ENCODE results near the gene DSG2. TPM values are rescaled to one million over a fixed set of nuclear protein-coding genes. Genes with fewer than 3 reads are reported as not detected.

The DSG2 gene
- total RNA-seq, 2 donors from 2014 or later, result 112 to 144 TPM

DNA sequence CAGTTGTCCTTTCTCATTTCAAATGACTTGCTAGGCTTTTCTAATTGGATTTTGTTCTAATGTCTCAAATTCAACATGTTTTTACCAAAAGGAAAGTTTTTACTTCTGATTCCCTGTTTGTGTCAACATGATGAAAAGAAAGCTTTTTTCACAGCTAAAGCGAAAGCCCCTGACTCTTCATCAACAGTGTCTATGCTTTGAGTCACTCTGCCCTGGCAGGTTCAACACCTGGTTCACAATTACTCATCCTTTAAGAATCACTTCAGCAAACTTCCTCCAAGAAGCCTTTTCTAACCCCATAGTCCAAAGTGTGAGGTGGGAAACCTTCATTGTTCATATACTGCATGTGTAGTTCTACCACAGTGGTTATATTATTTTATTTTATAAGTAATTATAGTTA is 7.6 kb upstream of the DSG2 start:
- H3K27me3 Mint-ChIP-seq (ENCODE audit: insufficient read depth), result no peaks in the 10 kb centered on the region
- WGBS, 2 experiments (ENCODE audit: insufficient coverage in 1 of 2, insufficient read length in 1 of 2), result 85% methylated on average over 1 of the region's 1 CpG; no CpG with 5 or more reads in 1 of the 2 experiments
- Histone ChIP-seq H3K9me3 (ENCODE audit: control insufficient read depth, low read length) (no peaks in the 10 kb centered on the region), H3K4me1 (ENCODE audit: control insufficient read depth, insufficient read depth, low read length) (no peaks in the 10 kb centered on the region), H3K27me3 (ENCODE audit: control insufficient read depth, insufficient read depth, low read length, poor library complexity, severe bottlenecking) (no peaks in the 10 kb centered on the region), H3K27ac (ENCODE audit: low read depth, low read length) (no peak overlapping the region), H3K9ac (ENCODE audit: extremely low read depth, low read length, poor library complexity, severe bottlenecking) (no peak overlapping the region), H3K36me3 (ENCODE audit: control insufficient read depth, insufficient read depth, low read length) (no peaks in the 10 kb centered on the region), H3K4me3 (ENCODE audit: low read length) (no peak overlapping the region)
- no peaks in the 10 kb centered on the region for H3K36me3 Mint-ChIP-seq (ENCODE audit: low read depth)
- no peak for DNase-seq
- peaks cover 6% of the 10 kb centered on the region for H3K4me1 Mint-ChIP-seq
- H3K9me3 Mint-ChIP-seq, result no peaks in the 10 kb centered on the region
- TF ChIP-seq, protein P1, sequence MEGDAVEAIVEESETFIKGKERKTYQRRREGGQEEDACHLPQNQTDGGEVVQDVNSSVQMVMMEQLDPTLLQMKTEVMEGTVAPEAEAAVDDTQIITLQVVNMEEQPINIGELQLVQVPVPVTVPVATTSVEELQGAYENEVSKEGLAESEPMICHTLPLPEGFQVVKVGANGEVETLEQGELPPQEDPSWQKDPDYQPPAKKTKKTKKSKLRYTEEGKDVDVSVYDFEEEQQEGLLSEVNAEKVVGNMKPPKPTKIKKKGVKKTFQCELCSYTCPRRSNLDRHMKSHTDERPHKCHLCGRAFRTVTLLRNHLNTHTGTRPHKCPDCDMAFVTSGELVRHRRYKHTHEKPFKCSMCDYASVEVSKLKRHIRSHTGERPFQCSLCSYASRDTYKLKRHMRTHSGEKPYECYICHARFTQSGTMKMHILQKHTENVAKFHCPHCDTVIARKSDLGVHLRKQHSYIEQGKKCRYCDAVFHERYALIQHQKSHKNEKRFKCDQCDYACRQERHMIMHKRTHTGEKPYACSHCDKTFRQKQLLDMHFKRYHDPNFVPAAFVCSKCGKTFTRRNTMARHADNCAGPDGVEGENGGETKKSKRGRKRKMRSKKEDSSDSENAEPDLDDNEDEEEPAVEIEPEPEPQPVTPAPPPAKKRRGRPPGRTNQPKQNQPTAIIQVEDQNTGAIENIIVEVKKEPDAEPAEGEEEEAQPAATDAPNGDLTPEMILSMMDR (conservative IDR thresholded peaks at IDR 0.05), result no peak
- H3K27ac Mint-ChIP-seq, result no peak overlapping the region
- no peak overlapping the region for H3K4me3 Mint-ChIP-seq

DNA sequence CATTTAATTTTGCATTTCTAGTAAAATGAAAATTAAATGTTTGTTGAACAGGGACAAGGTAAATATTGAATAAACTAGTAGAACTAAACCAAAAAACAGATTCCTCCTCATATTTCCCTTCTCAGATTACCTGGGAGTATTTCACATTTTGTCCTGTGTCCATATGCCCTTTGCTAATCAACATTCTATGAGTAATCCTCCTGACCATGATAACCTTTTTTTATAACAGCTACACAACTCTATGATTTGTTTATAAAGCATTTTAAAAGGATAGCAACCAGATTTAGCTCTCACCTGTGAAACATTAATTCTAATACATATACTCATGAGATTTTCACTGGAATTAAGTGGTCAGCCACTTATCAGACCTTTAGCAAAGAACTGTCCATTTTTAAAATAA is 7.1 kb upstream of the DSG2 start:
- no peak overlapping the region for H3K27ac Mint-ChIP-seq

DNA sequence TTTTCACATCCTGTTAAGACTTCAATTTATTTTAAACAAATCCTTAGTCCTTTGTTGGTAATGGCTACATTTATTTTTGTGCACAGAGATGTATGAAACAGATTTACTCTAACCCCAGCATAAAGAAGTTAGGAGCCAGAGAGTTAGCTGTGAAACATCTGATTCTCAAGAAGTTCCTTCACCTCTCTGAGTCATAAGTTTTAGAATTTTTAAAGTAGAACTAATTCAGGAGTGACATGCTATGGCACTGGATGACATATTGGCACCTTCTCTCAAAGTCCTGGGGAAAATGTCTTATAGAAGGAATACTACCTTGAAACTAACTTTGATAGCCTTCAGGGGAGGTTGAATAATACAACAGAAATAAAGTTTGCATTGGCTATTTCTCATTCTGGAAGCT is 6.4 kb upstream of the DSG2 start:
- no peaks in the 10 kb centered on the region for H3K36me3 ChIP-seq (ENCODE audit: control insufficient read depth, insufficient read depth, low read length)
- H3K27ac ChIP-seq (ENCODE audit: low read depth, low read length), result no peak overlapping the region
- H3K9me3 ChIP-seq (ENCODE audit: control insufficient read depth, low read length), result no peaks in the 10 kb centered on the region
- peaks cover 6% of the 10 kb centered on the region for H3K4me1 Mint-ChIP-seq
- no peak overlapping the region for H3K27ac Mint-ChIP-seq
- no peak overlapping the region for H3K4me3 Mint-ChIP-seq
- no peak overlapping the region for H3K9ac ChIP-seq (ENCODE audit: extremely low read depth, low read length, poor library complexity, severe bottlenecking)
- DNase-seq, result no peak
- peaks cover under 1% of the 10 kb centered on the region for H3K27me3 Mint-ChIP-seq (ENCODE audit: insufficient read depth)
- no peaks in the 10 kb centered on the region for H3K9me3 Mint-ChIP-seq
- no peak overlapping the region for H3K4me3 ChIP-seq (ENCODE audit: low read length)
- TF ChIP-seq, protein P1 (conservative IDR thresholded peaks at IDR 0.05), result no peak
- H3K27me3 ChIP-seq (ENCODE audit: control insufficient read depth, insufficient read depth, low read length, poor library complexity, severe bottlenecking), result no peaks in the 10 kb centered on the region
- no peaks in the 10 kb centered on the region for H3K4me1 ChIP-seq (ENCODE audit: control insufficient read depth, insufficient read depth, low read length)
- no peaks in the 10 kb centered on the region for H3K36me3 Mint-ChIP-seq (ENCODE audit: low read depth)

More for the DNA sequence above, 7.1 kb upstream of the DSG2 start:
- no peak overlapping the region for H3K4me3 Mint-ChIP-seq
- Histone ChIP-seq H3K36me3 (ENCODE audit: control insufficient read depth, insufficient read depth, low read length) (no peaks in the 10 kb centered on the region), H3K4me1 (ENCODE audit: control insufficient read depth, insufficient read depth, low read length) (no peaks in the 10 kb centered on the region), H3K9me3 (ENCODE audit: control insufficient read depth, low read length) (no peaks in the 10 kb centered on the region), H3K27me3 (ENCODE audit: control insufficient read depth, insufficient read depth, low read length, poor library complexity, severe bottlenecking) (no peaks in the 10 kb centered on the region), H3K9ac (ENCODE audit: extremely low read depth, low read length, poor library complexity, severe bottlenecking) (no peak overlapping the region), H3K27ac (ENCODE audit: low read depth, low read length) (no peak overlapping the region), H3K4me3 (ENCODE audit: low read length) (no peak overlapping the region)
- no peaks in the 10 kb centered on the region for H3K27me3 Mint-ChIP-seq (ENCODE audit: insufficient read depth)
- no peak for DNase-seq
- peaks cover 6% of the 10 kb centered on the region for H3K4me1 Mint-ChIP-seq
- no peaks in the 10 kb centered on the region for H3K36me3 Mint-ChIP-seq (ENCODE audit: low read depth)
- H3K9me3 Mint-ChIP-seq, result no peaks in the 10 kb centered on the region
- TF ChIP-seq, protein P1 (conservative IDR thresholded peaks at IDR 0.05), result no peak

All from endodermal cell (in vitro differentiated cells).